GM04503 (cell line): ENCODE data around the gene GAB1.
"Not testable (repeated sequence)": the region's sequence is repeated elsewhere in the genome, so short reads cannot be mapped to it uniquely, and the experiment has no call there.

Experiments
- DNase-seq: peaks from one replicate; pipeline ENCODE4 v3.0.0-alpha.2; 2012; ENCODE audit warnings: low read depth

Gene GAB1

GRCh38 chr4:143338313-143338712, 1.6 kb downstream of the GAB1 start:
- no peak for DNase-seq

DNA sequence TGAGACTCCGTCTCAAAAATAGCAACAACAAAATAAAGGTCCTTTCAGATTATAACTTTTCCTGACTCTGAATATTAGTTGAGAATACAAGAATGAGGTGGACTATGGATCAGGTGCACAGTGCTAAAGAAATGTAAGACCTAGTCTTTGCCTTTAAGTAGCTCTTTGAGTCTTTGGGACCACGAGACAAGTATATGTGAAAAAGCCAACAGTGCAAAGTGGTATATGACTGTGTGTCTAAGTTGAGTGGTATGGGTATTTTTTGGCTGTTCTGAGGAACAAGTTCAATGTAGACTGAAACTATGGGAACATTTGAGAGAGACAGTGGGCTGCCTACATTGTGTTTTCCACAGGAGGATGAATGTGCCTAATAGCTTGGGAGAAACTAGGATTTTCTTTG, 2.8 kb downstream of the GAB1 start:
- DNase-seq, result no peak

- no peak for DNase-seq
Measured at GRCh38 chr4:143341186-143341755, 4.6 kb downstream of the GAB1 start.

DNA sequence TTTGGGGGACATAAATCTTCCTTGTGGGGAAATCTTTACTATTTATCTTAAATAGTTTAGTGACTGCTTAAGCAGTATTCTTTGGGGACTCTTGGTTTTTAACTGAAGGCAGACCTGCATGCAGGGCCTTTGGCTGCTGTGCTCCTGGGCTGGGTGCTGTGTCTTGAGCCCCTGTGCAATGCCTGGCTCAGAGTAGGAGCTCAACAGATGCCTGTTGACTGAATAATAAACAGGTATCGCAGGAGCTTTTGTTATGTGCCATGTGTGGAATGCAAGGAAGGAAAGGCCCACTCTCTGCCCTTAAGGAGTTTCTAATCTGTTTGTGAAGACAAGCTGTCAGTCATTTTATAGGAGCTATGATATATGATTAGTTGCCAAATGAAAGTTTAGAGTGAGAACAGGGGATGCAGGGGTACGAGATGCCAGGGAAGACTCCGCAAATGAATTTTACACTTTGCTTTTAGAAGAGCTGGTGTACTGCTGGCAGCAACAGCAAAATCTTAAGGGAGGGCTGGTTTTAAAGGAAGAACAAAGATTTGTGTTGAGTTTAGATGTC, 6.7 kb downstream of the GAB1 start:
- DNase-seq, result no peak

- no peak for DNase-seq
Measured at GRCh38 chr4:143344041-143344440, 7.4 kb downstream of the GAB1 start.

DNA sequence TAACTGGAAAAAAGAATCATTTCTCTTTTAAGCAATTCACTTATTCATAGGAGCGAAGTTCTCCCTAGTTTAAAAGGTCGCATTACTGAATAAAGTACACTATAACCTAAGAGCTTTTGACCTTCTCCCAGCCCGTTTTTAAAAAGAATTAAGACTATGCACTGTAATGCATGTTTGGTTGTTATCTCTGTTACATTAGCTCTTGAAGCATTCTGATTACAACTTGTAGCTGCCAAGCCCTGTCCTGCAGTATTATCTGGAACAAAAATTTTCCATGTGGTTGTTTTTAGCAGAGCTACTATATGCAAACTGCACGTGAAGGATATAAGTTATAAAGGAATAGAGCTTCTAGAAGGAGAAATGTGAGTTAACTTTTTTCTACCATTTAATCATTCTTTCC, 8.1 kb downstream of the GAB1 start:
- DNase-seq, result no peak

- no peak for DNase-seq
Measured at GRCh38 chr4:143345356-143345755, 8.7 kb downstream of the GAB1 start.

DNA sequence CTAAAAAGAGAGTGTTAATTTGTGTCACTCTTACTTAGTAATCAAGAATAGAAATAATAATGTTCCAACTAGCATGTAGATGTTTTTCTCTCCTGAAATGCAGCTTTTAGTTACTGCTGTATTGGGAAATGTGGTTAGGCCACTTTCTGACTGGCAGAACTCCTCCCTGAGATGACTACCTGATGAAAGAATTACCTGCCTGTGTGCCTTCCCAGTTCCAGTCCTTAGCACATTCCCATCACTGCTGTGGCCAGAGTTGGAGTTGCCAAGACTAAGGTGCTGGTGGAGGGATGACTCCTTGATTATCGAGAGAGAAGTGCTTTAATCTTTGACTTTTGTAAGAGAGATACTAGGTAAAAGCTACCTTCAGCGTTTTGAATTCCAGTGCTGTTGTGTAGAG, 9.5 kb downstream of the GAB1 start:
- DNase-seq, result no peak

- DNase-seq, result no peak
Measured at GRCh38 chr4:143347484-143348111, 10.9 kb downstream of the GAB1 start.

GRCh38 chr4:143348233-143349077, 11.8 kb downstream of the GAB1 start:
- DNase-seq, result no peak

DNA sequence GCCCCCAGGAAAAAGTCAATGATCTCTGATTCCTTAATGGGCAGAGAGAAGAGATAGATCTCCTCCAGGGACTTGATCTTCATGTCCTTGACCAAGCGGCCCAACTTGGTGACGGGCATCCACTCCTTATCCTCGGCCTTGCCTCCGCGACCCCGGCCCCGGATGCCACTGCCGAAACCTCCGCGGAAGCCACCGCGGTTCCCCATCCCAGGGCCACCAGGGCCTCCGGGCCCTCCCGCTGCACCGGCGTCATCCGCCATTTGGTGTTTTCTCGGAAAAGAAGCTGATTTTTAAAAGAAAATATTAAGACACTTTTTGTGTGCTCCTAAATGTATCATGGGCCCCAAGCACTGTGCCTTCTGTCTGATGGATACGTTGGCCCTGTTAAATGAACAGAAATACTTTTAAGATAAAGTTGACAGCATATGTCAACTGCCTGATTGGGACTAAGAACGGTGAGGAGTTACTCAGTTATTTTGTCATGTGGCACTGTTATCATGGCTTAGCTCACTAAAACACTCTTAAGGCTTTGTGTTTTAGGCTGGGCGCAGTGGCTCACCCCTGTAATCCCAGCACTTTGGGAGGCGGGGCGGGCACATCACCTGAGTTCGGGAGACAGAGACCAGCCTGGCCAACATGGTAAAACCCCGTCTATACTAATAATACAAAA, 13.3 kb downstream of the GAB1 start:
- DNase-seq, result not testable (repeated sequence)

GRCh38 chr4:143351149-143351691, 14.5 kb downstream of the GAB1 start:
- no peak for DNase-seq

GRCh38 chr4:143351774-143352451, 15.2 kb downstream of the GAB1 start:
- no peak for DNase-seq

DNA sequence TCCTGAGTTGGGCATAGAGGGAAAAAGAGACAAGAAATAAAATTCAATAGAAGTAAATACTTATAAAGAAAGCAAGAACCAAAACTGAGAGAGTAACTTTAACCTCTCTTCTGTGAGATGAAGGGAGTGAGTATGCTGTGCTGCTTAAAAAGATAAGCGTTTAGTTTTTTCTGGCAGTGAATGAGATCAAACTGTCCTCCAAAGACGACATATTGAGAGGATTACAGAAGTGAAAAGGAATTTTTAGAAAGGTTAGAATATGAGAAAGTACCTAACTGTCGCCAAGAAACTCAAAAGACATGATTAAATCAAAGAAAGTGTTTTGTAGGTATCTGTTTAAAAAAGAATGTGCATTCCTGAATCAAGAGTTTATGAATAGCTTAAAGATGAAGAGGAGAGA, 16.0 kb downstream of the GAB1 start:
- DNase-seq, result no peak

DNA sequence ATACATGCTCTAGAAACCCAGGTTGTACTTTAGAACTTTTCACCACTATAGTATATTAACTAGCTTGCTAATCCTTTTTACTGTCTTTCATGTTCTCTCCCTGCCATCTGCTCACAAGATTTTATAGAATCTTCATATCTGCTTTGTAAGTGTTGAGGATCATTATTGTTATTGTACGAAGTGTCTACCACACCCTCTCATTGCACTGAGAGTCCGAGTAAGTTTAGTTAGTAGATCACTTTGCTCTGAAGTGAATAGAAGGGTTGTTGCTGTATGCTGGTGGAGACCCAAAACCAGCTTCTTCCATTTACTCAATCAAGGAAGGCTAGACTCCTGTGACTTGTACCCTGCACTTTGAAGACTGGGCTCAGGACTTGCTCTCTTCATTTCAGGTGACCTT, 17.1 kb downstream of the GAB1 start:
- no peak for DNase-seq

- no peak for DNase-seq
Measured at GRCh38 chr4:143354990-143355389, 18.3 kb downstream of the GAB1 start.

DNA sequence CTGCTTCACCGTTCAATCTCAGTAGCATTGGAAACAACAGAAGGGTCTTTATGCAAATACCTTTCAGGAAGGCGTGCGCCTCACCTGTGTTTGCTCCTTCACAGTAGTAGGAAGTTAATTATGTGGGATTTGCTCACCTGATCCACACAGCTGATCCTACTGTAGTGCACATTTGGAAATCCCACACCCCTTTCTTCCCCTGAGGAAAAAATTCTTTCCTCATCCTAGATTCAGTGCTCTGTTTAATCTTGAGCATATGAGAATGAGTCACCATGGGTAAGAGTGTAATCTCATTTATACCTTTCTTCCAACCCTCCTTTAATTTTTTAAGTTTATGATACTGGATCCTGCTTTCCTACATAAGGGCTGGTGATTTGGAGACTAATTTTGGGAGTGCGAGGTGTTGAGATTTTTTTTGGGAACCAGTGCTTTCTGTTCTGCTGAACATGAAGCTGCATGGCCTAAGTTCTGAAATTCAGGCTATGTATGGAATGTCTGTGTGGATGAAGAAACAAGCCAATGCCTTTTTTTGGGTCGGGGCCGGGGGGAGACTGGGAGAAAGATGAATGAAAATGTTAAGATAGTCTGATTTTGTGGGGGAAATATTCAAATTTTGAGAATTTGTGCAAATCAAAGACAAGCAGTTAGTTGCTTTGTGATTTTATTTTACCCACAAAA, 19.0 kb downstream of the GAB1 start:
- no peak for DNase-seq

DNA sequence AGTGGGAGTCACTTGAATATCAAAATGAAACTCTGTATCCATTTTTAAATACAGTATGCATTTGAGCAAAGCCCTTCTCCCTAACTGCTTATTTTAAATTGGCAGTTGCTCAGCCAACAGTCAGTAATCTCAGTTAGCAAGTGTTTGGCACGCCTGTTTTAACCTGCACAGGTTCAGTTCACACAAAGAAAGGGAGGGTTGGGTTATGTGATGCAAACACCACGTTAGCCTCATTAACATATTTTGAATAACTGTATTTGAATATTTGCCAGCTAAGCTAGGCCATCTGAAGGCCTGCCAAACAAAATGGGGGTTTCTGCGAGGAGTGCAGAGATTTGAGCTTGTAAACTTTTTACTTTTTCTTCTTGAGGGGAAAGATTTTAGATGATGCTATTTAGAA, 19.8 kb downstream of the GAB1 start:
- no peak for DNase-seq

DNA sequence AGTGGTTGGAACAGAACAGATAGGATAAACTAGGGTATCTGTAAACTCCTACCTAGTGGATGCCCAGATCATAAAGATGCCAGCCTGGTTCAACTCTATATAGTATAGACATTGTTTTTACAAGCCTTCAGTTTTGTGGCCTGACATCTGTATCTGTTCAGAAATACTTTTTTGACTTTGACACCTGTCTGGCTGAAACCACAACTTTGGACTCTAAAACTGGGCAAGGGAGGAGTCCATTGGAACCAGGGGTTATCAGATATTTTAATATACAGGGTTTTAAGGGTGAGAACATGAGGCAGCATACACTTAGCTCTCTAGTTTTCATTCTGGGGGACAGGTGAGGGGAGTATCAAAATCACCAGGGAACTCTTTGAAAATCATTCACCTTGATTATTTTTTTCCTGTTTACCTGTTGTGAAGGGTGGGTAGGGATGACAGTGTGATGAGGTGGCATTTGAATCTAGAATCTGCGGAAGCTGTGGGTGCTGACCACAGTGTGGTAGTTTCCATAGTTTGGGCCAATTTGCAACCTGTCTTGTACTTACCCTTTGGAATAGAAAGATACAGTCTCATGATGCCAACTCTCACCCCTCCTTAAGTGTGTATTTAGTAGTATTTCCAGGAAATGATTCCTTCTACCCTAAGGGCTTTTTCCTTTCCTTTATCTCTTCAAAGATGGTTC, 20.6 kb downstream of the GAB1 start:
- DNase-seq, result no peak

GRCh38 chr4:143358419-143358818, 21.7 kb downstream of the GAB1 start:
- no peak for DNase-seq
